Neural progenitor cell (in vitro differentiated cells): ENCODE results near the gene TTPAL.

Source experiments
- CTCF ChIP-seq: fragments of 200-600 bp; sonication (generic); IDR thresholded peaks from 2 replicates; pipeline ENCODE4 v1.5.1; 2017; ENCODE audit warnings: antibody characterized with exemption, mild to moderate bottlenecking
- EZH2 ChIP-seq: fragments of 200-600 bp; sonication (generic); IDR thresholded peaks from 2 replicates; pipeline ENCODE4 v1.6.1; 2017; ENCODE audit warnings: antibody characterized with exemption, mild to moderate bottlenecking, moderate library complexity

GRCh38 chr20:44495802-44496481, 20.3 kb downstream of the TTPAL start:
- TF ChIP-seq CTCF (no peak), EZH2 (no peak)
